Gastrocnemius medialis (tissue), 4 donors: ENCODE measurements around the gene CFAP46.

ENCODE experiments used
- CTCF ChIP-seq, 5 experiments: fragments of 450-650 bp in 3 of 5; fragments of 200-600 bp in 2 of 5; sonication (generic) in 2 of 5; IDR thresholded peaks in 4 of 5; conservative IDR thresholded peaks in 1 of 5; 1 replicate in 4 of 5; 2 replicates in 1 of 5; pipeline ENCODE4 v1.5.1; 2016 to 2019; ENCODE audit warnings: antibody characterized with exemption in 5 of 5, mild to moderate bottlenecking in 3 of 5, moderate library complexity in 3 of 5
- POLR2A ChIP-seq, 2 donors: fragments of 450-650 bp; IDR thresholded peaks; one replicate each; pipeline ENCODE4 v1.6.1; 2017; ENCODE audit warnings: antibody characterized with exemption in 2 of 2, mild to moderate bottlenecking in 2 of 2, moderate library complexity in 2 of 2

- no peak for TF ChIP-seq POLR2A (IDR thresholded peaks at IDR 0.05)
- no peak for TF ChIP-seq CTCF (IDR thresholded peaks at IDR 0.05 in 4 of 5, conservative IDR thresholded peaks at IDR 0.05 in 1 of 5)
Observed at GRCh38 chr10:132845041-132845551, 97.3 kb downstream of the CFAP46 start.
